ENCODE results near the gene NPPB. TPM values are rescaled to one million over a fixed set of nuclear protein-coding genes. Genes with fewer than 3 reads are reported as not detected.

NPPB gene
- polyA plus RNA-seq, 1 donor from 2014 or later, result not detected

Other genes starting within 250 kb of the NPPB start
- gene FBXO2, start 204.5 kb downstream of the NPPB start, polyA plus RNA-seq, result 18.0 TPM
- gene FBXO44, start 204.1 kb downstream of the NPPB start, polyA plus RNA-seq, result 16.9 TPM
- gene FBXO6, start 194.7 kb downstream of the NPPB start, polyA plus RNA-seq, result 24.2 TPM
- 49.1 TPM for gene MAD2L2, start 177.8 kb downstream of the NPPB start, polyA plus RNA-seq
- gene DRAXIN, start 167.2 kb downstream of the NPPB start, polyA plus RNA-seq, result 0.13 TPM
- 52.6 TPM for gene AGTRAP, start 122.8 kb downstream of the NPPB start, polyA plus RNA-seq
- not detected for gene C1orf167, start 96.8 kb downstream of the NPPB start, polyA plus RNA-seq
- gene MTHFR, start 53.0 kb downstream of the NPPB start, polyA plus RNA-seq, result 14.3 TPM
- gene CLCN6, start 52.8 kb downstream of the NPPB start, polyA plus RNA-seq, result 11.7 TPM
- not detected for gene NPPA, start 11.2 kb downstream of the NPPB start, polyA plus RNA-seq
- gene KIAA2013, start 67.5 kb upstream of the NPPB start, polyA plus RNA-seq, result 29.7 TPM
- gene PLOD1, start 75.8 kb upstream of the NPPB start, polyA plus RNA-seq, result 6.5 TPM
- gene MFN2, start 121.5 kb upstream of the NPPB start, polyA plus RNA-seq, result 31.2 TPM
- 52.4 TPM for gene MIIP, start 160.6 kb upstream of the NPPB start, polyA plus RNA-seq
- 0.40 TPM for gene TNFRSF8, start 204.4 kb upstream of the NPPB start, polyA plus RNA-seq

Measured in IgD-negative memory B cell (primary cell).